C4-2B (cell line): ENCODE results near the gene SFMBT1.

ENCODE experiments used
- ZFX ChIP-seq: fragments of 450-650 bp; IDR thresholded peaks from 2 replicates; pipeline ENCODE4 v1.6.1; 2017
- TF ChIP-seq, protein P1 (sequence below): fragments of 450-650 bp; conservative IDR thresholded peaks from 2 replicates; pipeline ENCODE4 v1.5.1; 2017; ENCODE audit warnings: mild to moderate bottlenecking

DNA sequence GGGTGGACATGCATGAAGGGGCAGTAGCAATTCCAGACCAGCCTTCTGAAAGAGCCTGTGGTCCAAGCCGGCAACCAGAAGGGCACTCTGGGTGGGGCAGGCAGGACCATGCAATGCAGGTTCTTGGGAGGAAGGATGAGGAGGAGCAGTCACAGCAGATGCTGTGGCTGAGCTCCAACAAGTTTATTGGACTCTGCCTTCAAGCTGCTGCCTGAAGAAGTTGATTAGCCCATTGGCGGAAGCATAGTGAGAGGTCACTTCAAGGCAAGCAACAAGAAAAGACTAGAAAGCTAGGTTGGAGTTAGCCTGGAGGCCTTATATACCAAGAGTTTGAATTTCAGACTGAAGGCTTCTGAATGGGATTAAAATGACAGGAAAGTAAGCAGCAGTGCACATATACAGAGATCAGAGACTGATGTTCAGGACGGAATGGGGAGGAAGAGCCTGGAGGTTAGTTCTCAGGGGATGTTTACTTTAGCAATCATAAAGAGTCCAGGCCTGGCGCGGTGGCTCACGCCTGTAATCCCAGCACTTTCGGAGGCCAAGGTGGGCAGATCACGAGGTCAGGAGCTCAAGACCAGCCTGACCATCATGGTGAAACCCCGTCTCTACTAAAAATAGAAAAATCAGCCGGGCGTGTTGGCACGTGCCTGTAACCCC lies 39.9 kb downstream of the SFMBT1 start:
- TF ChIP-seq, protein P1, sequence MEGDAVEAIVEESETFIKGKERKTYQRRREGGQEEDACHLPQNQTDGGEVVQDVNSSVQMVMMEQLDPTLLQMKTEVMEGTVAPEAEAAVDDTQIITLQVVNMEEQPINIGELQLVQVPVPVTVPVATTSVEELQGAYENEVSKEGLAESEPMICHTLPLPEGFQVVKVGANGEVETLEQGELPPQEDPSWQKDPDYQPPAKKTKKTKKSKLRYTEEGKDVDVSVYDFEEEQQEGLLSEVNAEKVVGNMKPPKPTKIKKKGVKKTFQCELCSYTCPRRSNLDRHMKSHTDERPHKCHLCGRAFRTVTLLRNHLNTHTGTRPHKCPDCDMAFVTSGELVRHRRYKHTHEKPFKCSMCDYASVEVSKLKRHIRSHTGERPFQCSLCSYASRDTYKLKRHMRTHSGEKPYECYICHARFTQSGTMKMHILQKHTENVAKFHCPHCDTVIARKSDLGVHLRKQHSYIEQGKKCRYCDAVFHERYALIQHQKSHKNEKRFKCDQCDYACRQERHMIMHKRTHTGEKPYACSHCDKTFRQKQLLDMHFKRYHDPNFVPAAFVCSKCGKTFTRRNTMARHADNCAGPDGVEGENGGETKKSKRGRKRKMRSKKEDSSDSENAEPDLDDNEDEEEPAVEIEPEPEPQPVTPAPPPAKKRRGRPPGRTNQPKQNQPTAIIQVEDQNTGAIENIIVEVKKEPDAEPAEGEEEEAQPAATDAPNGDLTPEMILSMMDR, result no peak
- TF ChIP-seq ZFX, result no peak
